HG03457 (cell line): ENCODE measurements around the gene MVB12B.

Experiments used
- ATAC-seq: cut with Tn5 transposase; IDR thresholded peaks from one replicate; pipeline ENCODE4 v1.9.1; 2021; ENCODE audit warnings: moderate number of reproducible peaks; ENCODE audit not compliant: unreplicated experiment

The MVB12B gene

GRCh38 chr9:126302730-126303129 lies 23.9 kb upstream of the MVB12B start:
- ATAC-seq: no peak

- ATAC-seq: no peak
Measured at GRCh38 chr9:126303488-126303887, 23.1 kb upstream of the MVB12B start.

- ATAC-seq: no peak
Measured at GRCh38 chr9:126304207-126304970, 22.2 kb upstream of the MVB12B start.

DNA sequence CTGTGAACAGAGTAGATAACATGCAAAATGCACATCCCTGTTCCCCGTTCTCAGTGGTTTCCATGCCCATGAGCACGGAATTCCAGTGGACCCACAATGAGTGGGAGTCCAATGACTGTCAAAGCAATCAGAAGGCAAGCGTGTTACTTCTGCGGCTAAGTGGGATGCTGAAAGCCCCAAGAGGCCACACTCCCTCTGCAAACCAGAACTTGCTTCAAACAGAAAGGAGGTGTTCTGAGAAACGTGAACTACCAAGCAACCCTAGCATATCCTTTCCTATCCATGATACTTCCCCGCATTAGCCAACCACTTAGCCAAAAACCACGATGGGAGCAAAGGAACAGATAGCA lies 21.7 kb upstream of the MVB12B start:
- ATAC-seq: no peak

- ATAC-seq: no peak
Measured at GRCh38 chr9:126306071-126306647, 20.5 kb upstream of the MVB12B start.

- no peak for ATAC-seq
Measured at GRCh38 chr9:126307322-126308061, 19.1 kb upstream of the MVB12B start.

- no peak for ATAC-seq
Measured at GRCh38 chr9:126309427-126310189, 17.0 kb upstream of the MVB12B start.

GRCh38 chr9:126312584-126313551 lies 13.8 kb upstream of the MVB12B start:
- ATAC-seq: no peak

GRCh38 chr9:126316085-126316655 lies 10.5 kb upstream of the MVB12B start:
- no peak for ATAC-seq

DNA sequence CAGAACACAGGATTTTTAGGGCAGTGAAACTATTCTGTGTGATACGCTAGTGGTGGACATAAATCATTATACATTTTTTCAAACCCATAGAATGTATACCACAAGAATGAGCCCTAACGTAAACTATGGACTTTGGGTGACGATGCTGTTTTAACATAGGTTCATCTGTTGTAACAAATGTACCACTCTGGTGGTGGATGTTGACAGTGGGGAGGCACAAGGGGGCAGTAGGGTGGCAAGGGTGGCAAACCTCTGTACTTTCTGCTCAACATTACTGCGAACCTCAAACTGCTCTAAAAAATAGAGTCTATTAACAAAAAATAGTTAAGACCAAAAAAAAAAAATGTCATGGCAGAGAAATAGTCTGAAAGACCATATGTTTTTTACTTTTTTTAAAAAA lies 9.1 kb upstream of the MVB12B start:
- ATAC-seq: no peak

DNA sequence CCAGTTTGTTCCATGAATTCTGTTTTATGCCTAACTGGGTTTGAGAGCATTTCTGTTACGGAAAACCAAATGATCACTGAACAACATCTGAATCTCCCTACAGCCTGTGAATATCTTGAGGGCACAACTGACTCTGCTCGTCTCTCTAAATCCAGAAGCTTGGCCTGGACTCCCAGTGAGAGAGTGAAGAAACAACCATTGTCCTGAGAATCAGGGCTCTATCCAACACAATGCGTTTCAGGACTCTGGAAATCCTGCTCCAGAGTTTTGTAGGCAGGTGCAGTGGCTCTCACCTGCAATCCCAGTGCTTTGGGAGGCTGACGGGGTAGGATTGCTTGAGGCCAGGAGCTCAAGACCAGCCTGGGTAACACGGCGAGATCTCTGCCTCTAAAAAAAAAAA lies 7.8 kb upstream of the MVB12B start:
- no peak for ATAC-seq

- ATAC-seq: no peak
Measured at GRCh38 chr9:126319671-126320070, 7.0 kb upstream of the MVB12B start.

DNA sequence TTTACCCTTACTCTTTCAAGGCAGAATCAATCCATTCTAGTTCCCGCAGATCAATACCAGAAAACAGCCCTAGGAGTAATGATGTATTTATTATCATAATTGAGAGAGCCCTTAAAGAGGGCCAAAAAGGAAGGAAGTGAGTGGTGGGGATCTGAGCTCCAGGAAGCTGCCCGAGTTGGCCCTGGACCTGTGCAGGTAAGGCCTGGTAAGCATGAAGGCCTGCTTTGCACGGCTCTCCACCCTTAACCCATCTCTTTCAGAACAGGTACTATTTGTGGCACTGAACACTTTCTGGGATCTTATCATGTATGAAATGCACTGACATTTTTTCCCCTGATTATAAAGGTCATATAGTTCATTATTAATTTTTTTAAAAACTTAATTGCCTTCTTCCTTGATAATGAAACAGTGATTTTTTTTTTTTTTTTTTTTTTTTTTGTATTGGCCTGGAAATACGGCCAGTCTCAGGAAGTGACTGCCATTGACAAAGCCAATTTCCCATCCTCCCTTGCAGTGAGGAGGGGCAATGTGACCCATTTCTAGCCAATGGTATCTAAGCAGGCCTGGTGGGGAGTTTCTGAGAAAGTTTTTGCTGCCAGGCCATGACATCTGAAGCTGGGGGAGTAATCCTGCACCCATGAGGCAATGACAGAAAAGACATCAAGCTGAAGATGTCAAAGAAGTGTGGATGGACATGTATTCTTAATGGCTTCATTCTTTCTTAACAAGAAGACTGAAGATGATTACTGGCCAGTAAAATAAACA lies 6.3 kb upstream of the MVB12B start:
- ATAC-seq: no peak

DNA sequence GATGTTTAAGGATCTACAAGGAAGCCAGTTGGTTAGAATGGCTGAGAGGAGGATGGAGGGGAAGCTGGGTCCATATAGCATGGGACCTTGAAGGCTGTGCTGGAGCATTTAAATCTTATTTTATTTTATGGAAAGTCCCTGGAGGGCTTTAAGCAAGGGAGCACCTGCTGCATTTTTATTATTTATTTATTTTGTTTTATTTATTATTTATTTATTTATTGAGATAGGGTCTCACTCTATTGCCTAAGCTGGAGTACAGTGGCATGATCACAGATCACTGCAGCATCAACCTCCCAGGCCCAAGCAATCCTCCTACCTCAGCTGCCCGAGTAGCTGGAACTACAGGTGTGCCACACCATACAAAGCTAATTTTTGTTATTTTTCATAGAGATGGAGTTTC lies 4.9 kb upstream of the MVB12B start:
- no peak for ATAC-seq

GRCh38 chr9:126325821-126326220 lies 808 bp upstream of the MVB12B start:
- no peak for ATAC-seq

DNA sequence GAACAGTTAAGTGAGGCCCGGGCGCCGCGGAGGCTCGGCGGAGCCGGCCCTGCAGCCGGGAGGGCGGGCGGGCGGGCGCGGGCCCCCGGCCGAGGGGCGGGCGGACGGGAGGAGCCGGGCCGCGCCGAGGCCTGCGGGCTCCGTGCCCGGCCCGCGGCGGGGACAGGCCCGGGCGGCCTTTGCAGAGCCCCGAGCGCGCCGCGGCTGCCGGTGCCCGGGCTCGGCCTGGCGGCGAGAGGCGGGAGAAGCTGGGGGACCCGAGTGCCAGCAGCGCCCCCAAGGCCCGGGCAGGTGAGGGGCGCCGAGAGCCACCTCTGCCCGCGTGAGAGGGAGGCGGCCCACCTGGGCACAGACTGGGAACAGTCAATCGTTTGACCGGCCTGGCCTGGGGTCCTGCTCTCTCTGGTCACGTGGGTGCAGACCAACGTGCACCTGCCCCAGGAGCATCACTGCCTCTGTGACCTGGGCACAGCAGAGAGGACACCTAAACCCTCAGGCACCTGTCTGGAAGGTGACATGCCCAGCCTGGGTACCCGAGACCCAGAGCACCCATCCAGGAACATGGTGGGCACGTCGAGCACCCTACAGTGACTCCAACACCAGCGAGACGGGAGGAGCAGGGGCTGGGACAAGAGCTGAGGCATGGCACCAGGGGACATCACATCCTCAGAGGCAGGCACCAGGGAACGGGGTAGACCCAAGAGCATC lies 531 bp downstream of the MVB12B start:
- ATAC-seq: no peak

DNA sequence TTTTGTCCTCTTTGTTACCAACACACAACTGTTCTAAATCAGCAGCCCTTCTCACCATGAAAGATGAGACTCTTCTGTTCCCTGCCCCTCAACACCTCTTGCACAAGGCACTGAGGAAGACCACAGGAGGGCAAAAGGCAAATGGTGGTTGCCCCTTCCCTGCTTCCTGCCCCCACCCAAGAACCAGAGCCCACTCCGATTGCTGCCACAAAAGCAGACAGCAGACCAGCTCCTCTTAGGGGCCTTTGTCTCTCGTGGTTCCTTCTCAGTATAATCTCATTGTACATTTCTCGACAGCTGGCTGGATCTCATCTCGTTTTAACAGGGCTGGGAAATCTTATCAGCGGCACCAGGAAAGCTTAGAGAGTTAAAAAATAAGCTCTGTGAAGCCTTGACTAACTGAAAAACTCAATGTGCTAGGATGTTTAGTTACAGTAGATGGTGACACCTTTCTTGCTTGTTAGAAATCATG lies 1.1 kb downstream of the MVB12B start:
- no peak for ATAC-seq

GRCh38 chr9:126328407-126328806 lies 1.8 kb downstream of the MVB12B start:
- ATAC-seq: no peak
